ENCODE data around the gene COPZ1.

Gene COPZ1

GRCh38 chr12:54398218-54398617, 73.3 kb downstream of the COPZ1 start:
- DNase-seq (ENCODE audit: low spot score) = no peak

GRCh38 chr12:54398995-54399793, 74.3 kb downstream of the COPZ1 start:
- DNase-seq (ENCODE audit: low spot score) = peak; percentile 82

GRCh38 chr12:54401119-54401518, 76.2 kb downstream of the COPZ1 start:
- DNase-seq (ENCODE audit: low spot score) = no peak
